Activated CD8-positive, alpha-beta T cell treated with anti-CD3 and anti-CD28 coated beads for 36 hours (primary cell): ENCODE data around the gene DDHD1. TPM values are rescaled to one million over a fixed set of nuclear protein-coding genes. Genes with fewer than 3 reads are reported as not detected.

ENCODE experiments used
- ATAC-seq: fragments of 200-7000 bp; cut with Tn5 transposase; one replicate; pipeline ENCODE4 v1.10.0; 2021; ENCODE audit warnings: mild to moderate bottlenecking, moderate library complexity
- CTCF ChIA-PET: fragments of 350-600 bp; sonication (Branson Sonifier 250); formaldehyde crosslinking; loops from one replicate; lab custom pipeline; 2021; ENCODE audit warnings: antibody characterized with exemption; lab: Charles Lee
- POLR2A ChIA-PET: fragments of 350-600 bp; sonication (Branson Sonifier 250); formaldehyde crosslinking; loops from one replicate; lab custom pipeline; 2021; ENCODE audit warnings: antibody characterized with exemption; lab: Charles Lee
- DNase-seq: peaks from one replicate; pipeline ENCODE4 v3.0.0-alpha.2; 2020
- H3K27ac Mint-ChIP-seq: one replicate; pipeline ENCODE4 v1.8.0; 2021; ENCODE audit warnings: mild to moderate bottlenecking, mixed read lengths
- H3K27me3 Mint-ChIP-seq: one replicate; pipeline ENCODE4 v1.8.0; 2021; ENCODE audit warnings: mixed read lengths
- H3K36me3 Mint-ChIP-seq: one replicate; pipeline ENCODE4 v1.8.0; 2021; ENCODE audit warnings: low read depth, mixed read lengths
- H3K4me1 Mint-ChIP-seq: one replicate; pipeline ENCODE4 v1.8.0; 2021; ENCODE audit warnings: low read depth, mixed read lengths
- H3K4me3 Mint-ChIP-seq: one replicate; pipeline ENCODE4 v1.8.0; 2021; ENCODE audit warnings: mild to moderate bottlenecking, moderate library complexity, mixed read lengths
- H3K9me3 Mint-ChIP-seq: one replicate; pipeline ENCODE4 v1.8.0; 2021; ENCODE audit warnings: mixed read lengths
- intact Hi-C: fragments of 100-400 bp; cut with micrococcal nuclease; formaldehyde crosslinking; loops from one replicate; pipeline ENCODE4 v1.10.0; 2022
- total RNA-seq, 2 experiments: library from RNA; stranded (reverse); gene quantifications; one replicate each; pipeline ENCODE4 v1.2.3, GENCODE V29; 2021
- TF ChIP-seq, protein P1 (sequence below): fragments of 200-600 bp; IDR thresholded peaks from one replicate; pipeline ENCODE4 v1.8.0; 2022; ENCODE audit warnings: antibody characterized with exemption, mild to moderate bottlenecking

Gene DDHD1
- total RNA-seq, 2 experiments from 2014 or later, result 35.5 to 41.5 TPM

DNA sequence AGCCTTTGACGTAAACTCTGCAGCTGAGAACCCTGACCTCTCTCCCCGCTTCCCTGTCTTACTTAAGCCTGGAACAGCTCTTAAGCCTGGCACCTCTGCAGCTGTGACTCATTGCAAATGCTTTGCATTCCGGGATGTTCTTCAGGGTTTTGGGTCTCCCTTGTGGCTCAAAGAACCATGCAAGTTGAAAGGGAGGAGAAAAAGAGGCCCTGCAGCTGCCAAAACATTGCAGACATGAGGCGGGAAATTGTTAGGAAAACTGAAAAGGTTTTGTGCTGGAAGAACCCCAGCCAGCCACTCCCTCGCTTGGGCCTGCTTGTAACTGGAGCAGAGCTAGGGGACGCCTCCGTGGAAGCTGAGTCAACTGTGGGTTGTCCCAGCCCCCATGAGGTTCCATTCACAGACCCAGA, 142.1 kb downstream of the DDHD1 start:
- intact Hi-C loops, result no loop called here
- Mint-ChIP-seq H3K27me3 (peaks cover 8% of the 10 kb centered on the region), H3K27ac (no peak overlapping the region), H3K36me3 (no peaks in the 10 kb centered on the region), H3K4me3 (no peak overlapping the region), H3K9me3 (no peaks in the 10 kb centered on the region), H3K4me1 (no peaks in the 10 kb centered on the region)
- ATAC-seq (no peak), DNase-seq (no peak)
- TF ChIP-seq, protein P1, sequence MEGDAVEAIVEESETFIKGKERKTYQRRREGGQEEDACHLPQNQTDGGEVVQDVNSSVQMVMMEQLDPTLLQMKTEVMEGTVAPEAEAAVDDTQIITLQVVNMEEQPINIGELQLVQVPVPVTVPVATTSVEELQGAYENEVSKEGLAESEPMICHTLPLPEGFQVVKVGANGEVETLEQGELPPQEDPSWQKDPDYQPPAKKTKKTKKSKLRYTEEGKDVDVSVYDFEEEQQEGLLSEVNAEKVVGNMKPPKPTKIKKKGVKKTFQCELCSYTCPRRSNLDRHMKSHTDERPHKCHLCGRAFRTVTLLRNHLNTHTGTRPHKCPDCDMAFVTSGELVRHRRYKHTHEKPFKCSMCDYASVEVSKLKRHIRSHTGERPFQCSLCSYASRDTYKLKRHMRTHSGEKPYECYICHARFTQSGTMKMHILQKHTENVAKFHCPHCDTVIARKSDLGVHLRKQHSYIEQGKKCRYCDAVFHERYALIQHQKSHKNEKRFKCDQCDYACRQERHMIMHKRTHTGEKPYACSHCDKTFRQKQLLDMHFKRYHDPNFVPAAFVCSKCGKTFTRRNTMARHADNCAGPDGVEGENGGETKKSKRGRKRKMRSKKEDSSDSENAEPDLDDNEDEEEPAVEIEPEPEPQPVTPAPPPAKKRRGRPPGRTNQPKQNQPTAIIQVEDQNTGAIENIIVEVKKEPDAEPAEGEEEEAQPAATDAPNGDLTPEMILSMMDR, result no peak
- CTCF ChIA-PET, result no interaction called here
- POLR2A ChIA-PET, result no interaction called here

DNA sequence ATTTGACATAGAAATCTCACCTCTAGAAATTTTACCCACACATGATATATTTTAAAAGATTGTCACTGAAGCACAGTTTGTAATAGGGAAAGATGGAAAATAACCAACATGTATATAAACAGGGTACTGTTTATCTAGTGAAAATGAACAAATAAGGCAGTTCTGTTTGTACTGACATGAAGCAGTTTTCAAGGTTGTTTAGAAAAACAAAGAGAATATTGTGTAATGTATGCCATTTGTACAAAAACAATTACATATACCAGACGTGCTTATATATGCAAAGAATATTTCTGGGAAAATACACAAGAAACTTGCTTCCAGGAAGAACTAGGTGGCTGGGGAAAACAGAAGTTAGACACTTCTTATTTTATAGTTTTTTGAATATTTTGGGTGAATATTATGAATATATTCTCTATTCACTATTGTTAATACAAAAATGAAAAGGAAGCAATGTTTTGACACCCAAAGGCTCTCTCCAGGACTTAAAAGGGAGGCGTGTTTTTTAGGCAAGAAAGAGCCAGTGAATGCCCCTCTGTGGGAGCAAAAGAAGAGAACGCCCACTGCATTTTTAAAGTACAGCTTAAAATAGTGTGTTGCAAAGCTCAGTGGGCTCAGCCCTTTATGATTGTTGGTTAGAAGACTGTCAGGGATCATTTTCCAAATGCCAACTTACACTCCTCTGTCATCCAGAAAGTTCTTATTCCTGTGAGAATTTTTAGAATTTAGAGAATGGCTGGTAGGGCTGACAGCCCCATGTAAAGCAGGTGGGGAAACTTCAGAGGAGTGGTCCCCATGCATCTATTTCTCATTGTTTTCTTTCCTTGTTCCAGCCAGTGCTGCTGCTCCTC, 142.7 kb downstream of the DDHD1 start:
- intact Hi-C loops, result no loop called here
- Mint-ChIP-seq H3K36me3 (no peaks in the 10 kb centered on the region), H3K27me3 (peaks cover 8% of the 10 kb centered on the region), H3K9me3 (no peaks in the 10 kb centered on the region), H3K4me1 (no peaks in the 10 kb centered on the region), H3K27ac (no peak overlapping the region), H3K4me3 (no peak overlapping the region)
- POLR2A ChIA-PET, result no interaction called here
- ATAC-seq (no peak), DNase-seq (no peak)
- TF ChIP-seq, protein P1, result no peak
- CTCF ChIA-PET, result no interaction called here

DNA sequence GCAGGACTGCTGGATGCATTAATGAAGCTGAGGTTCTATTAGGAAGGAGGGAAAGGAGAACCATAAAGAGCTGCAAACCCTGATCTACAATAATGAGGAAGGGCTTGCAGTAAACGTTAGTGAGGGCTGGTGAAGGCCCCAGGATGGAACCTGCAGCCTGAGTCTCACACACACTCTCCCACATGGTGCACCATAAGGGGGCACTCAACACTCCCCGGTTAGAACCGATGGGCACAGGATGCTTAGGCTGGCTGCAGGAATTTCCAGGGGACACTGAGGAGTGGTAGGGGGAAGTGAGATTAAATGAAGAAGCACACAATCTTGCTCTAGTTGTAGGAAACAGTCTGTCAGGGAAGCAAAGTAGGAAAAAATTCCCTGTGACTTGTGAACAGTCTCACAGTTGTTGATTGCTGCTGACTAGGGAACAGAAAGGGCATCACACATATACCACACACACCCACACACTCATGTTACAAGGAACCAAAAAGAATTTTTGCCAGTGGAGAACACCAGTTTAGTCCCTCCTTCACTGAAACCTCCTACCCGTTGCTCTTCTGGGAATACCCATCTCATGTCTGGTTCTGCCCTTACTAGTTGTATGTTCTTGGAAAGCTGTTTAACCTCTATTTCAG, 146.1 kb downstream of the DDHD1 start:
- no peak overlapping the region for H3K4me3 Mint-ChIP-seq
- DNase-seq (no peak), ATAC-seq (no peak)
- TF ChIP-seq, protein P1, result no peak
- ChIA-PET POLR2A (no interaction called here), CTCF (no interaction called here)
- no peaks in the 10 kb centered on the region for H3K4me1 Mint-ChIP-seq
- intact Hi-C loops, result no loop called here
- H3K27me3 Mint-ChIP-seq, result peaks cover 2% of the 10 kb centered on the region
- H3K27ac Mint-ChIP-seq, result no peak overlapping the region
- no peaks in the 10 kb centered on the region for H3K36me3 Mint-ChIP-seq
- no peaks in the 10 kb centered on the region for H3K9me3 Mint-ChIP-seq

DNA sequence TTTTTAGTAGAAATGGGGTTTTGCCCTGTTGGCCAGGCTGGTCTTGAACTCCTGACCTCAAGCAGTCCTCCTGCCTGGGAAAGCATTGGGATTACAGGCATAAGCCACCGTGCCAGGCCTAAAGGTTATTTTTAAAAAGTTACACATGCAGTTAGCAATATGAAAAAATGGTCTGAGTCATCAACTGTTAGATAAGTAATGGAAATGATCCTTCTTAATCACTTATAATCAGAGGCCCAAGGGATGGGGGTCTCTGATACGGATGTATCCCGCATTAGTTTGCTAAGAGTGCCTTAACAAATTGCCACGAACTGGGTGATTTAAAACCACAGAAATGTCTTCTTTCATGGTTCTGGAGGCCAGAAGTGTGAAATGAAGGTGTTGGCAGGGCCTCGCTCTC, 148.1 kb downstream of the DDHD1 start:
- no peaks in the 10 kb centered on the region for H3K9me3 Mint-ChIP-seq
- ATAC-seq (no peak), DNase-seq (no peak)
- H3K36me3 Mint-ChIP-seq, result no peaks in the 10 kb centered on the region
- H3K27ac Mint-ChIP-seq, result no peak overlapping the region
- ChIA-PET CTCF (no interaction called here), POLR2A (no interaction called here)
- no peak overlapping the region for H3K4me3 Mint-ChIP-seq
- no peaks in the 10 kb centered on the region for H3K4me1 Mint-ChIP-seq
- TF ChIP-seq, protein P1, result no peak
- intact Hi-C loops, result no loop called here
- H3K27me3 Mint-ChIP-seq, result peaks cover 5% of the 10 kb centered on the region

DNA sequence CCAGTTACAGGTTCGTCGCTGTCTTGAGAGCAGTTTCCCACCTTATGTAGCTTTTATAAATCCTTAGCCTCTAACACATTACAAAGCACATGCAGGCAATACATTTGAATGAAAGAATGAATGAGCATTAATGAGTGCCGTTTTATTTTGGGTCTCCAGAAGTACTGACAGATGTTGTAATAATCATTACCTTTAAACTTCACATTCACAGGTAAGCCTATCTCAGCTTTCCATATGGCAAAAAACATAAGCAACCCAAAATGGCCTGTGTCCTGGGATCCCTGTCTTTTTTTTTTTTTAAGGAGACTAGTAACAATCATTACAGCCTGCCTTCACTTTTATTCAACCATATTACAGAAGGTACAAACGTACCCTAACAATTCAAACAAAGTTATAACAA, 149.3 kb downstream of the DDHD1 start:
- DNase-seq (no peak), ATAC-seq (no peak)
- Mint-ChIP-seq H3K4me1 (no peaks in the 10 kb centered on the region), H3K4me3 (no peak overlapping the region), H3K27me3 (peaks cover 5% of the 10 kb centered on the region), H3K36me3 (no peaks in the 10 kb centered on the region), H3K9me3 (no peaks in the 10 kb centered on the region), H3K27ac (no peak overlapping the region)
- intact Hi-C loops, result no loop called here
- ChIA-PET POLR2A (no interaction called here), CTCF (no interaction called here)
- TF ChIP-seq, protein P1, result no peak
